DMS53 treated with DMSO at 0.1 percent for 48 hours (cell line): ENCODE data around the gene FBXL22.

Experiments
- DNase-seq: peaks from one replicate; lab custom pipeline; 2025; ENCODE audit not compliant: unreplicated experiment; lab: John Stamatoyannopoulos, UW

The FBXL22 gene

DNA sequence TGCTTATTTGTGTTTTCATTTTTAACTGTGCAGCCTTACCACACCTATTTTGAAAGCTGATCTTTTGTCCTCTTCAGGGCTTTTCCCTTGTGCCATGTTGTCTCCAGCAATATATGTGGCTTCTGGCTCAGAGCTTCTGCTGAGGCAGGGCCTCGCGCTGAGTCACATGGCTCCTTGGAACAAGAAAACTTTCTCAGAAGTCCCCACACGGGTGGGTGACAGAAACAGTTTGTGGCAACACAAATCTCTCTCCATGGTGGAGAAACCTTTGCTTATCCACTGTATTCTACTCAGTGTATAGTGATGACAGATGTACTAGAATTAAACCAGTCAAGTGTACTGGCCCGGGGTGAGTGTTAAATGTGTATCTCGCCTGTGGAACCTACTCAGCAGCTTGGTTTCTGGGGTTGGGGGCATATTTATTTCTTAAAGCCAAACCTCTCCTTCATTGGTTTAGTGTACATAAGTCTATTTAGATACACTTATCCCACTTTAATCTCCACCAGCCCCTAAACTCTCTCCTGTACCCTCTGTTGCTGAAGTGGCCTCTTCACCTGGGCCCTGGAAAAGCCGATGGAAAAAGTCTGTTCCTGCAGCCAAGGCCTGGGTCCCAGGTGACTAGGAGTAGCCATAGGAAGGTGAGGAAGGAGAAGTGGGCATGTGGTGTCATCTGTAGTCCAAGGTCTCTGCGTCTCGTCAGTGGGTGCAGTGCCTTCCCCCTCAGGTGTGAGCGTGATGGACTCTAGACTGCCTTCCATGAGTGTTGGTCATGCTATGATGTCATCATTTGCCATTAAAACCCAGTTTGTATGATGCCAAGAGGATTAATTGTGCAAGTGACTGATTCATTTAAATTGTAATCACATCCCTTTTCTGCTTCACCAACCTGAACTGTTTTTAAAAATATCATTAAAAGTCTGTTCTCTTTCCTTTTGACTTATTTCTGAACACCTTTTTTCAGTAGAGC, 3.2 kb upstream of the FBXL22 start:
- DNase-seq, result no peak

DNA sequence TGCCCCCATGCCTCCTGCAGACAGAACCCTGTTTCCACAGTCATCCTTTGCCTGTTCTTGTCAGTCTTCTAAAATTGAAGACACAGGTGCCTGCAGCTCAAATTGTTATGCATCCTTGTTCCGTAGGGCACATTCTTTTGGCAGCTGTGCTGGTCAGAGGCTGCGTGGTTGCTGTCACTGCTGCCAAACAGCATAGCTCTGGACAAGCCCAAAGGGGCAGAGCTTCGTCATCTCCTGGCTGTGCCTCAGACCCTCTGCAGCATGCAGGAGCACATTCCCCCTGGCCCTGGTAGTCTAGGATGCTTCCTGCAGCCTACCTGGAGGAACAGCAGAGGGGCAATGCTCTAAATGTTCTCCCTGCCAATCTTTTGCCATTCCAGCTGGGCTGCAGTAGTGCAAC, 2.1 kb upstream of the FBXL22 start:
- no peak for DNase-seq

GRCh38 chr15:63595688-63596087, 1.5 kb upstream of the FBXL22 start:
- DNase-seq, result no peak

DNA sequence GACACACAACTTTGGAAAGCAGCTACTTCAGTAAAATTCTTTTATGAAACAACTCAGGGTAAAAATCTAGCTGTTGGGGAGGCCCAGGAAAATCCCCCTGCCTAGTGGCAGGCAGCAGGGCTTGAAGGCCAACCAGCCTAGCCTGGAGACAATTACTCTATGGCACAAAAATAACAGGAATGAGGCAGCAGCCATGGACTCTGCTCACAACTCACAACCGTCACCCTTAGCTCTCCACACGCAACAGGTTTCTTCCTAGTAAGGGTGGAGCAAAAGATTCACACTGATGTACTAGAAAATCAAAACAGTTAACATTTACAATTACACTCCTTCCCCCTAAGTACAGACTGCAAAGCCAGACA, 530 bp upstream of the FBXL22 start:
- no peak for DNase-seq

DNA sequence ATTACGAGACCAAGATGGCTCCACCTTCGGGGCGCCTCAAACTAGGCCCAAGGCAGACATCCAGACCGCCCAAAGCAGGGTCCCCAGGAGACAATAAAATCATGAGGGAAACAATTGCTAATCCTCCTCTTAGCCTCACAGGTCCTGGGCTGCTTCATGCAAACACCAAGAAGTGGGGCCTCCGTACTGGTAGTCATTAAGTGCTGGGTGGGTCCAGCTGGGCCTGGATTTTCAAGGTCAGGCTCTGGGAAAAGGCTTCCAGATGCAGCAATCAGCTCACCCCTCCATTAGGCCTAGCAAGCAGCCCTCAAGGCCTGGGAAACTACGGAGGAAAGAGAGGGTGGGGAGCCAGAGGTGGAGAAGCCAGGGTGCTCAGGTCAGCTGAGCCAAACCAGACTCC, 634 bp downstream of the FBXL22 start:
- DNase-seq, result no peak

DNA sequence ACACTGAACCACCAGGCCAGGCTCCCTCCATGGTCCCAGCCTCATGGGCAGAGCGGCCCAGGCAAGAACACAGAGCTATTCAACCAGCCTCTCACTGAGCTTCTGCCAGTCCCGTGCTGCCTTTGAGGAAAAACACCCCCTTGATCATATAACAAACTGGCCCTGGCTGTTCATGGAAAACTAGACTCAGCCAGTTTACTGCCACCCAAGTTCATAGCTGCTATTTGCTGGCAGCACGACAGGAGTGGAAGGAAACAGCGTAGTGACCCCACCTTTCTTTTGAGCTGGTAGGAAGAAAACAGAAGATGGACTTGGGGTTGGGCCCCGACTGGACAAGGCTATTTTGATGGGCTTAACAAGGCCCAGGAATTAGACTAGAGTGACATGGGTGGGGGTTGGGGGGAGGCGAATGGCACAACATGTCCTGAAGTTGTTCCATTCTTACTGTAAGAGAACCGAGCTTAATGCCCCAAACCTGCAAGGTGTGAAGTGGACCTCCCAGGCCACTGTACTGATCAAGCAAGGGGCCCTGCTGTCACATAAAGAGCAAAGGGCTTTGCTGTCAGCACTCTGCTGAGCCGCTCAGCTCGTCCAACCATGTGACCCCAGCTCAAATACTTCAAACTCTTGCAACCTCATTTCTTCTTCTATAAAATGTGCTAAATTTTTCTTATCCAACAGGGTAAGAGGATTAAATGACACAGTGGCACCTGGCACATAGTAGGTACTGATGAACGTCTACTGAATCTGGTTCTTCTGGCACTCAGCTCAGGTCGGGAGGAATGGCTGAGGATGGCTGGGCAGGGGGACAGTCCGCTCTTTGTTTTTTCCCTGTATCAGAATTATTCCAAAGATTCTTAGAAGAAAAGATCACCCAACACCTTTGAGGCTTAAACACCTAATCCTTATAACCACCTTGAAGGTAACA, 1.6 kb downstream of the FBXL22 start:
- DNase-seq, result no peak

DNA sequence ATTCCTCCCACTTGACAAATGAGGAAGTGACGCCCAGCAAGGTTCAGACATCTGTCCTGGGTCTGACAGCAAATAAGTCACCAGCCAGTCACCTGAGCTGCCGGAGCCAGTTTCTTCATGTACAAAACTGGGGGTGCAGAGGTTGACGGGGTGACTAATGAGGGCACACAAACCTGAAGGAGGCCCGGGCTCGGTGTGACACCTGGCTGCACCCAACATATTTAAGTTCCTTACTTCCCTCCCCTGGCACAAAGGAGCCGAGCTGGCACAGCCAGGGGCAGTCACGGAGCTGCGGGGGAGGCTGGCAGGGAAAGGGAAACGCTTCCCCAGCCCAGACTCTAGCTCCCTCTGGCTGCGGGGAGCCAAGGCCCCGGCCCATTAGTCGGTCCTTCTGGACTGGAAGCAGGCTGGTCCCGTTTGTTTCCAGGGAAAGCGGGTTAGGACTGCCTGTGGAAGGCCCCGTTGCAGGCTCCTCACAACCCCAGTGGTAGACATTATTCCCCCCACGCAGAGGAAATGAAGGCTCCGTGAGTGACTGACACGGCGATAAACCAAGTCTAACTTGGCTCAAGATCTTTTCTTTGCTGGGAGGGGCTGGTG, 2.3 kb downstream of the FBXL22 start:
- DNase-seq, result peak; percentile 50

GRCh38 chr15:63600001-63600615, 2.9 kb downstream of the FBXL22 start:
- no peak for DNase-seq

- peak; percentile 87 for DNase-seq
Observed at GRCh38 chr15:63600616-63601025, 3.4 kb downstream of the FBXL22 start.

- no peak for DNase-seq
Observed at GRCh38 chr15:63601026-63601703, 4.0 kb downstream of the FBXL22 start.

- peak; percentile 67 for DNase-seq
Observed at GRCh38 chr15:63601704-63602185, 4.6 kb downstream of the FBXL22 start.

DNA sequence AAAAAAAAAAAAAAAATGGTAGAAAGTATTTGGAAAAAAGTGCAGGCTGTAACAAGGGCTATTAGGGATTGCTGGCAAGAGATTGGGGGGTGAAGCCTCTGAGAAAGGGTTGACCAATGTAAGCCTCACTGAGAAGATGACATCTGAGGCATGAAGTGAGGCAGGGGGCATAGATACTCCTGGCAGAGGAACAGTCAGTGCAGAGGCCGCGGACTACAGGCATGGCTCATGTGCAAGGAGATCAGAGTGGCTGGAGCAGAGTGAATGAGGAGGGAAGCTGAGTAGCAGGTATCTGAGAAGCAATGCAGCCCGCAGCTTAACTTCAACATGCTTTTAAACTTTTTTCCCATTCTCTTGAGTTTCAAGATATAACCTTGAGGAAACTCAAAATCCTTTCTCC, 5.4 kb downstream of the FBXL22 start:
- DNase-seq, result no peak

GRCh38 chr15:63603516-63603915, 6.3 kb downstream of the FBXL22 start:
- no peak for DNase-seq

GRCh38 chr15:63604281-63604680, 7.1 kb downstream of the FBXL22 start:
- DNase-seq, result no peak

DNA sequence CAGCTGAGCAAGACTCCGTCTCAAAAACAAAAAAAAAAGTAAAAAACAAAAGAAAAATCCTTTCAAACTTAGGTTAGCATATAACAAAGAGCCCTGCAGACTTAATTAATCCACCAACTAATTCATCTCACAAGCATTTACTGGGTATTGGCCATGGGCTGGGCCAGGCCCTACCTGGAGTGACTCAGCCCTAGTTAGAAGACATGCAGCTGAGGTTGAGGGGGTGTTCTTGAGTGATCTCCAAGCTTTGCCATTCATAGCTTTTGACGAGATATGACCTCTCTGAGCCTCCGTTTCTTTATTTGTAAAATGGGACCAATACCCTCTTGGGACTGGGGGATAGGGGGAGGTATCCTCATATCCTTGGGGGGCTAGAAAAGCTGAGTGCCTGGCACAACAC, 7.8 kb downstream of the FBXL22 start:
- DNase-seq, result no peak

GRCh38 chr15:63605816-63606215, 8.6 kb downstream of the FBXL22 start:
- no peak for DNase-seq

GRCh38 chr15:63606308-63606707, 9.1 kb downstream of the FBXL22 start:
- no peak for DNase-seq

DNA sequence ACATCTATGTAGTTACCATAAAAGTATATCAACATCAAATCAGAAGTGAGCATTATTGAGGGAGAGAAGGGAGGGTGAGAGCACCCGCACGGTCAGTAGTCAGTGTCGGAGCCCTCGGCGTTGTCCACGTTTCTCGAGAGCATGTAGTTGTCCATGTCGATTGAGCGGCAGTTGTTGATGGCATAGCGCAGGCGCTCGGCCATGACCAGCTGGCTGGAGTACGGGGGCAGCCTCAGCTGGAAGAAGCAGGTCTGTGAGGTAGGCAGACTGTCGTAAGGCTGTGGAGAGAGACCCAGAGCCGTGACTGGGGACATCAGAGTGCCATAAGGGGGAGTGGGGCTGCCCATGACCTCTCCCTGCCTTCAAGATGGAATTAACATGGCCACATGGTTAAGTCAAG, 11.8 kb downstream of the FBXL22 start:
- no peak for DNase-seq

- no peak for DNase-seq
Observed at GRCh38 chr15:63609448-63609847, 12.3 kb downstream of the FBXL22 start.

- peak; percentile 68 for DNase-seq
Observed at GRCh38 chr15:63610209-63610841, 13.1 kb downstream of the FBXL22 start.
